ENCODE data around the gene RYK. TPM values are rescaled to one million over a fixed set of nuclear protein-coding genes. Genes with fewer than 3 reads are reported as not detected.

The RYK gene
- total RNA-seq, 2 donors from 2014 or later = 36.1 to 43.2 TPM

DNA sequence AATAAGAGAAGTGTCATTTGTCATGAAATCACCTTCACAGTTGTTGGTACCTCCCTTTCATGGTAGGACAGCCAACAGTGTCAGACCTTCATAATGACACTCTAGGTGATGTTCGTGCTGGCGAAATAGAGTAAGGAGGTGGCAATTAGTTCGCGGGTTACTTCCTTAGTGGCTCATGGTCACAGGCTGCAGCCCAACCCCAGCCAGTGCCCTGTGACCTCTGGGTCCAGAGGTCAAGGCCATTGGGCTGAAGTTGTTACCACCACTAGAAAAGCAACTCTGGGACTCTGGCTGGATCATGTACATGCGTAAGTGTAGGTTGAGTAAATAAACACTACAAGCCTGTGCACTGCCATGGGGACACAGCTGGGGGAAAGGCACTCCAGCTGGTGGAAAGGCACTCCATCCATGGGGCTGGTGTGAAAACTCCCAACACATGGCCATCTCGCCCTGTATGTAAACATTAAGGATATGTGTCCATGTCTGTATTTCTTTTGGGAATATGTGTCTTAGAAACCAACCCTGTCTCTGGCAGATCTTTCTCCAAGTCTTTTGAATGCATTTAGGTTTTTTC is 106.7 kb downstream of the RYK start:
- H3K27ac ChIP-seq = no peak overlapping the region
- intact Hi-C loops (cut with DNase I) = no loop called here
- DNase-seq = no peak
- no peaks in the 10 kb centered on the region for H3K9me3 ChIP-seq
- no peaks in the 10 kb centered on the region for H3K36me3 ChIP-seq (replicated peaks in 1 of 2; ENCODE audit: insufficient read depth in 1 of 2, low read depth in 2 of 2)
- ATAC-seq = no peak
- no peak overlapping the region for H3K4me3 ChIP-seq
- TF ChIP-seq, protein P1, sequence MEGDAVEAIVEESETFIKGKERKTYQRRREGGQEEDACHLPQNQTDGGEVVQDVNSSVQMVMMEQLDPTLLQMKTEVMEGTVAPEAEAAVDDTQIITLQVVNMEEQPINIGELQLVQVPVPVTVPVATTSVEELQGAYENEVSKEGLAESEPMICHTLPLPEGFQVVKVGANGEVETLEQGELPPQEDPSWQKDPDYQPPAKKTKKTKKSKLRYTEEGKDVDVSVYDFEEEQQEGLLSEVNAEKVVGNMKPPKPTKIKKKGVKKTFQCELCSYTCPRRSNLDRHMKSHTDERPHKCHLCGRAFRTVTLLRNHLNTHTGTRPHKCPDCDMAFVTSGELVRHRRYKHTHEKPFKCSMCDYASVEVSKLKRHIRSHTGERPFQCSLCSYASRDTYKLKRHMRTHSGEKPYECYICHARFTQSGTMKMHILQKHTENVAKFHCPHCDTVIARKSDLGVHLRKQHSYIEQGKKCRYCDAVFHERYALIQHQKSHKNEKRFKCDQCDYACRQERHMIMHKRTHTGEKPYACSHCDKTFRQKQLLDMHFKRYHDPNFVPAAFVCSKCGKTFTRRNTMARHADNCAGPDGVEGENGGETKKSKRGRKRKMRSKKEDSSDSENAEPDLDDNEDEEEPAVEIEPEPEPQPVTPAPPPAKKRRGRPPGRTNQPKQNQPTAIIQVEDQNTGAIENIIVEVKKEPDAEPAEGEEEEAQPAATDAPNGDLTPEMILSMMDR (IDR thresholded peaks at IDR 0.05) = no peak
- TF ChIP-seq POLR2A (IDR thresholded peaks at IDR 0.05) = no peak
- H3K27me3 ChIP-seq = no peaks in the 10 kb centered on the region
- 87 to 90% methylated on average over 6 of the region's 6 CpGs for WGBS, 2 donors
- H3K4me1 ChIP-seq = no peaks in the 10 kb centered on the region

DNA sequence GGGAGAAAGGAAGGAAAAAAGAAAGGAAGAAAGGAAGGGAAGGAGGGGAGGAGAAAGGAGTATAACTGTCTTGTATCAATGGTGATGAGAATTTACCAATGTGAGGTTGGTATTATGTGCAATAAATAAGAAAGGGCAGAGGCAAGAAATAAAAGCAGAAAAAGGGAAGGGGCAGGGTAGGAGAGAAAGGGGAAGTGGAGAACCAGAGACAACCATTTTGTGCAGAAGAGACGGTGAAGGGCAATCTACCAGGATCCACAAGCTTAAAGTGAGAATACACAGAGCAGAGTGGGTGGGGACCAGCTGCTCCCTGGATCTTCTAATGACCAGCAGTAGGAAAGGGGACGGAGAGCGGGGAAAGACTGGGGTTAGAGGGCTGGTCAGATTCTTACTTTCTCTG is 114.1 kb downstream of the RYK start:
- H3K36me3 ChIP-seq (replicated peaks in 1 of 2; ENCODE audit: insufficient read depth in 1 of 2, low read depth in 2 of 2) = no peaks in the 10 kb centered on the region
- H3K4me3 ChIP-seq = no peak overlapping the region
- intact Hi-C loops (cut with DNase I) = no loop called here
- DNase-seq = no peak
- H3K27me3 ChIP-seq = no peaks in the 10 kb centered on the region
- TF ChIP-seq, protein P1 (IDR thresholded peaks at IDR 0.05) = no peak
- TF ChIP-seq POLR2A (IDR thresholded peaks at IDR 0.05) = no peak
- no peak for ATAC-seq
- H3K27ac ChIP-seq = no peak overlapping the region
- WGBS, 2 donors = 79 to 93% methylated on average over 3 of the region's 3 CpGs
- H3K9me3 ChIP-seq = no peaks in the 10 kb centered on the region
- no peaks in the 10 kb centered on the region for H3K4me1 ChIP-seq

DNA sequence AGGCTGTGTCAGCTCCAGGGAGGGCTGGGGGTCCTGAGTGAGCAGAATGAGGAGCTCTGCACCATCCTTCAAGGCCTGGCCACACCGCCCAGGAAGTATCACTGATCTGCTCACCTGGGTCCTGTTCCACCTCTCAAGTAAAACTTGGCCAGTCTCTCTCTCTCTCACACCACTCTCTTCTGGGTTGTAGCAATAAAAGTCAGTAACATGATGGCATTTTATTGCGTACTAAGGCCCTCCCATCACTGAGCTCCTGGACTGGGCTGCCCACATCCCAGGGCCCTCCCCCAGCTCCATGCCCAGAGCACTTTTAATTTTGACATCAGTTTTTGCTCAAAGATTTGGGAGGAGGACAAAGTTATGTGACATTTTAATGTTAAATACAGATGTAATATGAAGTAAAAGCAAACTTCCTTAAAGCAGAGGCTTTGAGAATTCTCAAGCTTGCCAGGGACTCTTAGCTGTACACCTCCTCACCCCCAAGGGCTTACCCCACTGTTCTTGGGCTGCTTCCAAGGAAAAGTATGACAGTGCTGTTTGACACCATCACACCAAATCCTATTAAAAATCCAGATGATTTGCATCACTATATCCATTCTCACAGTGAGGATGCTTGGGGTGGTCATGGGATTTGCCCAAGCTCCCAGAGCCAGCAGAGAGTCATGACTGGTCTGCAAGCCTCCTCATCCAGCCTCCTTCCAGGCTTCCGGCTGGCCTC is 115.8 kb downstream of the RYK start:
- 96 to 98% methylated on average over 3 of the region's 3 CpGs for WGBS, 2 donors
- Histone ChIP-seq H3K36me3 (replicated peaks in 1 of 2; ENCODE audit: insufficient read depth in 1 of 2, low read depth in 2 of 2) (no peaks in the 10 kb centered on the region), H3K27ac (no peak overlapping the region), H3K4me3 (no peak overlapping the region), H3K9me3 (peaks cover 0 to 3% (median 0%) of the 10 kb centered on the region in 3 donors), H3K4me1 (no peaks in the 10 kb centered on the region), H3K27me3 (no peaks in the 10 kb centered on the region)
- DNase-seq (no peak), ATAC-seq (no peak)
- intact Hi-C loops (cut with DNase I) = no loop called here
- TF ChIP-seq POLR2A (IDR thresholded peaks at IDR 0.05) = no peak
- TF ChIP-seq, protein P1 (IDR thresholded peaks at IDR 0.05) = no peak

DNA sequence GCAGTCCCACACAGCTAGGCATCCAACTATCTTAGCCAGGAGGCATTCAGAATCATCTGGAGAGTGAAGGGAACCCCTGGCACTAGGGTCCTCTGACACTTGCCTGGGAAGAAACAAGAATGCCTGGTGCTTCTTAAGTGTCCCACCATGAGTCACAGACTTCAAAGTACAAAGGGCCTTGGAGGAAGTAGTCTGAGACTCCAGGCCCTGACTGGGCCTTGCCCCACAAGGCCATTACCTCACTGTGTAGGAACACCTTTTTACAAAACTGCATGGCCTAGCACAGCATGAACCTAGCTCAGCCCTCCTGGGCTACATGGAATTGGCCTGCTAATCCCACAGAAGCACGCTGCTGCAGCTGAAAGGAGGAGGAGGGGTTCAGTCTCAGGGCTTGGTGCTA is 116.4 kb downstream of the RYK start:
- no peak overlapping the region for H3K4me3 ChIP-seq
- H3K4me1 ChIP-seq = no peaks in the 10 kb centered on the region
- no peaks in the 10 kb centered on the region for H3K27me3 ChIP-seq
- H3K9me3 ChIP-seq = peaks cover 0 to 3% (median 0%) of the 10 kb centered on the region in 3 donors
- intact Hi-C loops (cut with DNase I) = no loop called here
- DNase-seq (no peak), ATAC-seq (no peak)
- WGBS, 2 donors = no CpG with 5 or more reads among the region's 1 CpG
- H3K27ac ChIP-seq = no peak overlapping the region
- H3K36me3 ChIP-seq (replicated peaks in 1 of 2; ENCODE audit: insufficient read depth in 1 of 2, low read depth in 2 of 2) = no peaks in the 10 kb centered on the region
- TF ChIP-seq, protein P1 (IDR thresholded peaks at IDR 0.05) = no peak
- no peak for TF ChIP-seq POLR2A (IDR thresholded peaks at IDR 0.05)

DNA sequence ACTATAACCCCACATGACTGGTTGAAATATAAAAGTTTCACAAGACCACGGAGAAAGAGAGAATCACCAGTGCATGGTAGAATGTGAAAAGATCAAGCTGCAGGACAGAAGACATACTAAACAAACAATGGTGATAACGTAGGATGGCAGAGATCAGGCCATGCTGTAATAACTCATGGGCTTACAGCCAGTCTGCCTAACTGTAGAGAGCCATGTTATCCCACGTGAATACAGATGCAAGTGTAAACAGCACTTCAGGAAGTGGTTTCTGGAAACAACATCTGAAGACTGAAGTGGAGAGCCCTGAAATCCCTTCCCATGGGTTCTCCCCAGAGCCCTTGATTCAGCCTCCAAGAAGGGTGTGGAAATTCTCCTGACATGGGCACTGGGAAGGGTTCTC is 117.7 kb downstream of the RYK start:
- TF ChIP-seq POLR2A (IDR thresholded peaks at IDR 0.05) = no peak
- TF ChIP-seq, protein P1 (IDR thresholded peaks at IDR 0.05) = no peak
- no peak overlapping the region for H3K27ac ChIP-seq
- intact Hi-C loops (cut with DNase I) = no loop called here
- H3K4me1 ChIP-seq = no peaks in the 10 kb centered on the region
- H3K4me3 ChIP-seq = no peak overlapping the region
- WGBS, 2 donors = 50 to 64% methylated on average over 3 of the region's 3 CpGs
- ATAC-seq = no peak
- DNase-seq = no peak
- no peaks in the 10 kb centered on the region for H3K36me3 ChIP-seq (replicated peaks in 1 of 2; ENCODE audit: insufficient read depth in 1 of 2, low read depth in 2 of 2)
- H3K27me3 ChIP-seq = no peaks in the 10 kb centered on the region
- peaks cover 0 to 3% (median 0%) of the 10 kb centered on the region in 3 donors for H3K9me3 ChIP-seq
